Measurements from ENCODE around the gene MUSTN1.

- TF ChIP-seq, protein P1, sequence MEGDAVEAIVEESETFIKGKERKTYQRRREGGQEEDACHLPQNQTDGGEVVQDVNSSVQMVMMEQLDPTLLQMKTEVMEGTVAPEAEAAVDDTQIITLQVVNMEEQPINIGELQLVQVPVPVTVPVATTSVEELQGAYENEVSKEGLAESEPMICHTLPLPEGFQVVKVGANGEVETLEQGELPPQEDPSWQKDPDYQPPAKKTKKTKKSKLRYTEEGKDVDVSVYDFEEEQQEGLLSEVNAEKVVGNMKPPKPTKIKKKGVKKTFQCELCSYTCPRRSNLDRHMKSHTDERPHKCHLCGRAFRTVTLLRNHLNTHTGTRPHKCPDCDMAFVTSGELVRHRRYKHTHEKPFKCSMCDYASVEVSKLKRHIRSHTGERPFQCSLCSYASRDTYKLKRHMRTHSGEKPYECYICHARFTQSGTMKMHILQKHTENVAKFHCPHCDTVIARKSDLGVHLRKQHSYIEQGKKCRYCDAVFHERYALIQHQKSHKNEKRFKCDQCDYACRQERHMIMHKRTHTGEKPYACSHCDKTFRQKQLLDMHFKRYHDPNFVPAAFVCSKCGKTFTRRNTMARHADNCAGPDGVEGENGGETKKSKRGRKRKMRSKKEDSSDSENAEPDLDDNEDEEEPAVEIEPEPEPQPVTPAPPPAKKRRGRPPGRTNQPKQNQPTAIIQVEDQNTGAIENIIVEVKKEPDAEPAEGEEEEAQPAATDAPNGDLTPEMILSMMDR (IDR thresholded peaks at IDR 0.05; ENCODE audit: insufficient read depth, low read depth, low read length) = no peak
- TF ChIP-seq EZH2 (IDR thresholded peaks at IDR 0.05; ENCODE audit: insufficient read depth, low read length) = no peak
Observed at GRCh38 chr3:52788890-52789745, 45.7 kb downstream of the MUSTN1 start.
